NCI-H345 treated with DMSO at 0.1 percent for 48 hours (cell line): ENCODE measurements around the gene ATP2B3.

Experiments used
- DNase-seq: peaks from one replicate; lab custom pipeline; 2025; ENCODE audit not compliant: unreplicated experiment; lab: John Stamatoyannopoulos, UW

The ATP2B3 gene

GRCh38 chrX:153564047-153564606, 46.7 kb downstream of the ATP2B3 start:
- DNase-seq: no peak

- no peak for DNase-seq
Measured at GRCh38 chrX:153565996-153566580, 48.6 kb downstream of the ATP2B3 start.

GRCh38 chrX:153568451-153569011, 51.1 kb downstream of the ATP2B3 start:
- DNase-seq: no peak

GRCh38 chrX:153569475-153569874, 52.0 kb downstream of the ATP2B3 start:
- no peak for DNase-seq

GRCh38 chrX:153571534-153571908, 54.1 kb downstream of the ATP2B3 start:
- DNase-seq: no peak

GRCh38 chrX:153572601-153573000, 55.2 kb downstream of the ATP2B3 start:
- no peak for DNase-seq

- no peak for DNase-seq
Measured at GRCh38 chrX:153573984-153574383, 56.5 kb downstream of the ATP2B3 start.

- DNase-seq: no peak
Measured at GRCh38 chrX:153576239-153576870, 58.9 kb downstream of the ATP2B3 start.

- DNase-seq: no peak
Measured at GRCh38 chrX:153576961-153577360, 59.5 kb downstream of the ATP2B3 start.

- no peak for DNase-seq
Measured at GRCh38 chrX:153578200-153578835, 60.9 kb downstream of the ATP2B3 start.

- no peak for DNase-seq
Measured at GRCh38 chrX:153578889-153579288, 61.4 kb downstream of the ATP2B3 start.

GRCh38 chrX:153580700-153581386, 63.4 kb downstream of the ATP2B3 start:
- no peak for DNase-seq

GRCh38 chrX:153582896-153583295, 65.5 kb downstream of the ATP2B3 start:
- DNase-seq: no peak

GRCh38 chrX:153583433-153583832, 66.0 kb downstream of the ATP2B3 start:
- DNase-seq: no peak

- no peak for DNase-seq
Measured at GRCh38 chrX:153585827-153586226, 68.4 kb downstream of the ATP2B3 start.

GRCh38 chrX:153587342-153587741, 69.9 kb downstream of the ATP2B3 start:
- DNase-seq: no peak

- no peak for DNase-seq
Measured at GRCh38 chrX:153588021-153588781, 70.8 kb downstream of the ATP2B3 start.

GRCh38 chrX:153588782-153589446, 71.5 kb downstream of the ATP2B3 start:
- no peak for DNase-seq

GRCh38 chrX:153590961-153591956, 73.8 kb downstream of the ATP2B3 start:
- no peak for DNase-seq
